ENCODE results near the gene OR8D2. TPM values are rescaled to one million over a fixed set of nuclear protein-coding genes. Genes with fewer than 3 reads are reported as not detected.

The OR8D2 gene
- total and polyA plus RNA-seq, 7 donors = not detected

DNA sequence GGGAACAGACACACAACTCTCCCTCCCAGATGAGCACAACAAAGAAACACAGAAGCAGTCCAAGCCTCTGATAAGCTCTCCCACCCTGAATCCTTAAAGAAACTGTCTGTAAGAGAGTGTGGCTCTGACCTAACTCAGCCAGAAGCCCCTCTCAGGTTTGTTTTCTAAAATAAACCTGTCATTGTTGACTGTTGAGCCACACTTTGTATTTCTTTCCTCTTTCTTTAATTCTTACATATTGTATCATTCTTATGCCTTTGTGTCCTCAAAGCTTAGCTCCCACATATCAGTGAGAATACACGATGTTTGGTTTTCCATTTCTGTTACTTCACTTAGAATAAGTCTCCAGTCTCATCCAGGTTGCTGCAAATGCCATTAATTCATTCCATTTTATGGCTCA, 7.8 kb upstream of the OR8D2 start:
- DNase-seq (no peak), ATAC-seq (no peak)
- TF ChIP-seq, protein P1, sequence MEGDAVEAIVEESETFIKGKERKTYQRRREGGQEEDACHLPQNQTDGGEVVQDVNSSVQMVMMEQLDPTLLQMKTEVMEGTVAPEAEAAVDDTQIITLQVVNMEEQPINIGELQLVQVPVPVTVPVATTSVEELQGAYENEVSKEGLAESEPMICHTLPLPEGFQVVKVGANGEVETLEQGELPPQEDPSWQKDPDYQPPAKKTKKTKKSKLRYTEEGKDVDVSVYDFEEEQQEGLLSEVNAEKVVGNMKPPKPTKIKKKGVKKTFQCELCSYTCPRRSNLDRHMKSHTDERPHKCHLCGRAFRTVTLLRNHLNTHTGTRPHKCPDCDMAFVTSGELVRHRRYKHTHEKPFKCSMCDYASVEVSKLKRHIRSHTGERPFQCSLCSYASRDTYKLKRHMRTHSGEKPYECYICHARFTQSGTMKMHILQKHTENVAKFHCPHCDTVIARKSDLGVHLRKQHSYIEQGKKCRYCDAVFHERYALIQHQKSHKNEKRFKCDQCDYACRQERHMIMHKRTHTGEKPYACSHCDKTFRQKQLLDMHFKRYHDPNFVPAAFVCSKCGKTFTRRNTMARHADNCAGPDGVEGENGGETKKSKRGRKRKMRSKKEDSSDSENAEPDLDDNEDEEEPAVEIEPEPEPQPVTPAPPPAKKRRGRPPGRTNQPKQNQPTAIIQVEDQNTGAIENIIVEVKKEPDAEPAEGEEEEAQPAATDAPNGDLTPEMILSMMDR (IDR thresholded peaks at IDR 0.05) = no peak
- H3K27me3 ChIP-seq (ENCODE audit: insufficient read depth in 3 of 3, low read length in 2 of 3) = no peaks in the 10 kb centered on the region
- intact Hi-C loops (cut with DNase I) = no loop called here
- no peak overlapping the region for H3K27ac ChIP-seq
- no peaks in the 10 kb centered on the region for H3K9me3 ChIP-seq
- H3K4me3 ChIP-seq = no peak overlapping the region
- H3K4me1 ChIP-seq = no peaks in the 10 kb centered on the region
- H3K36me3 ChIP-seq (ENCODE audit: insufficient read depth in 1 of 2, low read depth in 1 of 2) = no peaks in the 10 kb centered on the region
- WGBS, 3 donors = 85 to 95% (median 87%) methylated on average over 1 of the region's 1 CpG

DNA sequence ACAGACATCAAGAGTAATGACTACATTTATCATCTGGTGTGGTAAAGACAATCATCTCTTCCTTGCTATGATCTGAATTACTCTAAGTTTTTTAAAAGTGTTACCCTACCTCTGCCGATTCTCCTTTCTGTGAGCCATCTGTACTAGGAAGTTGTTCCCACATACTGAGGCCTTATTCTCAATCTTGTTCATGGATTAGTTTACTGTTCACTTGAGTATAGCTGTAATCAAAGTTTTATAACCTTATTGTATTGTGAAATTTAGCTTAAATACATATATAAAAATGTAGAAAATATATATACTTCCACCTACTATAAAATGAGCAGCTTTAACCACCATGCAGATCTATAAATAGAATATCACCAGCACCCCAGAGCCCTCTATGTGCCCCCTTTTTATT, 2.4 kb upstream of the OR8D2 start:
- TF ChIP-seq, protein P1 (IDR thresholded peaks at IDR 0.05) = no peak
- H3K36me3 ChIP-seq (ENCODE audit: insufficient read depth in 1 of 2, low read depth in 1 of 2) = no peaks in the 10 kb centered on the region
- H3K4me3 ChIP-seq = no peak overlapping the region
- H3K27ac ChIP-seq = no peak overlapping the region
- H3K4me1 ChIP-seq = no peaks in the 10 kb centered on the region
- DNase-seq (no peak), ATAC-seq (no peak)
- H3K27me3 ChIP-seq (ENCODE audit: insufficient read depth in 3 of 3, low read length in 2 of 3) = no peaks in the 10 kb centered on the region
- no peaks in the 10 kb centered on the region for H3K9me3 ChIP-seq
- intact Hi-C loops (cut with DNase I) = no loop called here
- 83 to 92% (median 87%) methylated on average over 1 of the region's 1 CpG for WGBS, 3 donors

DNA sequence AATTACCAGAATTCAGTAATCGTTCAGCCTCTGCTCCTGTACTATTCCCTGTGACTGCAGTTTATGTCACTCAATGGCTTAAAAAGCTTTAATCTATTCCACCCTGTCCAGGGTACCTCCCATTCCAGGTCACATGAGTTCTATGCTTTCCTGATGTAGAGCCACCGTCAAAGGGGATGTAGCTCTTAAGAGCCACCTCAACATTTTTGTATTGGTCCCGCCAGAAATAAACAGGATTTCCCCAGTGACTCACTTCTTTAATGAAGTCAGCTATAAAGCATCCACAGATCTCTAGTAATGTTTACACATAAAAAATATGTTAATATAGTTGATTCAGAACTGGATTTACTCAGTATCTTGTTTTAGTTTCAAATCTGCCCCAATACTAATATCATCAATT, 4.9 kb downstream of the OR8D2 start:
- H3K27ac ChIP-seq = no peak overlapping the region
- no peaks in the 10 kb centered on the region for H3K9me3 ChIP-seq
- no peaks in the 10 kb centered on the region for H3K36me3 ChIP-seq (ENCODE audit: insufficient read depth in 1 of 2, low read depth in 1 of 2)
- H3K4me3 ChIP-seq = no peak overlapping the region
- DNase-seq (no peak), ATAC-seq (no peak)
- no peaks in the 10 kb centered on the region for H3K4me1 ChIP-seq
- WGBS, 3 donors = 61 to 65% (median 61%) methylated on average over 3 of the region's 3 CpGs
- no peaks in the 10 kb centered on the region for H3K27me3 ChIP-seq (ENCODE audit: insufficient read depth in 3 of 3, low read length in 2 of 3)
- intact Hi-C loops (cut with DNase I) = no loop called here
- TF ChIP-seq, protein P1 (IDR thresholded peaks at IDR 0.05) = no peak

DNA sequence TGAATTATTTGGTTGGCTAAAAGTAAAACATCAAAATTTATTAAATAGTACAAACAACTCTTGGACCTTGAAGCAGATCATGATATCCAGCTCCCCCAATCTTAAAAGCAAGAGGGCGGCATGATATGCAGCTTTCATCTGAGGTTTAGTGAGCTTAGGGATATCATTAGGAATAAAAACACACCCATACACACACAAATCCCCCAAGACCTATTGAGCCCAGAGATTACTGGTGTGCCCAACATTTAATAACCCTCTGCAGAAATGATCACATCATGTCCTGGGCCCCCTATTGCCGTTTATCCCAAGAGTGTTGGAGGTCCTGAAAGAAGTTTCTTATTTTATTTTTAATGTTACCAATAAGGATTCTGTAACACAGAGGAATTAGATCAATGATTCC, 6.1 kb downstream of the OR8D2 start, which contains the start of gene OR8D1:
Gene OR8D1 (minus strand): TSS at position 101 of the 400 bp plus-strand sequence. CDS start 3,183 bp downstream, outside the sequence.
- DNase-seq (no peak), ATAC-seq (no peak)
- TF ChIP-seq, protein P1 (IDR thresholded peaks at IDR 0.05) = no peak
- Histone ChIP-seq H3K27me3 (ENCODE audit: insufficient read depth in 3 of 3, low read length in 2 of 3) (no peaks in the 10 kb centered on the region), H3K4me3 (no peak within 1 kb of the TSS), H3K4me1 (no peaks in the 10 kb centered on the region), H3K36me3 (ENCODE audit: insufficient read depth in 1 of 2, low read depth in 1 of 2) (no peaks in the 10 kb centered on the region), H3K27ac (no peak within 1 kb of the TSS), H3K9me3 (no peaks in the 10 kb centered on the region)
- WGBS, 3 donors = 74 to 79% (median 76%) methylated on average over 2 of the region's 2 CpGs
- intact Hi-C loops (cut with DNase I) = no loop called here

DNA sequence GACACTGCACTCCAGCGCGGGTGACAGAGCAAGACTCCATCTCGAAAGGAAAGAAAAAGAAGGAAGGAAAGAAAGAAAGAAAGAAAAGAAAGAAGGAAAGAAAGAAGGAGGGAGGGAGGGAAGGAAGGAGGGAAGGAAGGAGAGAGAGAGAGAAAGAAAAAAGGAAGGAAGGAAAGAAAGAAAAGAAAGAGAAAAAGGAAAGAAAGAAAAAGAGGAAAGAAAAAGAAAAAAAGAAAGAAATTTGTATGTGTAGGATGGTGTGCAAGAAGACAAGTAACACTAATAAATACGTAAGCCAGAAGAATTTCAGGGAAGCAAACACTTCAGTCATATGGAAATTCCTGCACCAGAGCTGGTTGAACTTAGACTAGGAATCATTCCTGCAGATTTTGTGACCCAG, 6.9 kb downstream of the OR8D2 start:
- WGBS, 3 donors = 71 to 89% (median 87%) methylated on average over 4 of the region's 4 CpGs
- intact Hi-C loops (cut with DNase I) = no loop called here
- no peaks in the 10 kb centered on the region for H3K4me1 ChIP-seq
- H3K4me3 ChIP-seq = no peak overlapping the region
- TF ChIP-seq, protein P1 (IDR thresholded peaks at IDR 0.05) = no peak
- H3K36me3 ChIP-seq (ENCODE audit: insufficient read depth in 1 of 2, low read depth in 1 of 2) = no peaks in the 10 kb centered on the region
- ATAC-seq (no peak), DNase-seq (no peak)
- H3K9me3 ChIP-seq = no peaks in the 10 kb centered on the region
- no peaks in the 10 kb centered on the region for H3K27me3 ChIP-seq (ENCODE audit: insufficient read depth in 3 of 3, low read length in 2 of 3)
- H3K27ac ChIP-seq = no peak overlapping the region

All from psoas muscle (tissue), 8 donors.